ENCODE data around the gene DPP8. TPM values are rescaled to one million over a fixed set of nuclear protein-coding genes. Genes with fewer than 3 reads are reported as not detected.

DPP8 gene
- total RNA-seq, 4 donors from 2014 or later = 33.6 to 48.6 (median 40.0) TPM

- intact Hi-C loops (cut with DNase I) = no loop called here
- TF ChIP-seq CTCF (IDR thresholded peaks at IDR 0.05) (no peak), POLR2A (IDR thresholded peaks at IDR 0.05; ENCODE audit: low read depth) (no peak), POLR2AphosphoS5 (IDR thresholded peaks at IDR 0.05) (no peak), EP300 (IDR thresholded peaks at IDR 0.05) (no peak)
- DNase-seq (ENCODE audit: extremely low spot score) = no peak
- no peak overlapping the region for H3K4me3 ChIP-seq
- H3K27me3 ChIP-seq = no peaks in the 10 kb centered on the region
- H3K36me3 ChIP-seq = peaks cover 51 to 94% (median 75%) of the 10 kb centered on the region in 4 donors
- H3K4me1 ChIP-seq = no peaks in the 10 kb centered on the region
- H3K9me3 ChIP-seq = no peaks in the 10 kb centered on the region
- no peak overlapping the region for H3K27ac ChIP-seq (replicated peaks in 1 of 4)
These were observed 66.9 kb downstream of the DPP8 start for GRCh38 chr15:65450556-65450955.

GRCh38 chr15:65447145-65447544 lies 70.3 kb downstream of the DPP8 start:
- Histone ChIP-seq H3K27me3 (no peaks in the 10 kb centered on the region), H3K27ac (replicated peaks in 1 of 4) (no peak overlapping the region), H3K9me3 (no peaks in the 10 kb centered on the region), H3K4me1 (no peaks in the 10 kb centered on the region), H3K4me3 (no peak overlapping the region), H3K36me3 (peaks cover 28 to 77% (median 51%) of the 10 kb centered on the region in 4 donors)
- TF ChIP-seq POLR2A (IDR thresholded peaks at IDR 0.05; ENCODE audit: low read depth) (no peak), EP300 (IDR thresholded peaks at IDR 0.05) (no peak)
- DNase-seq (ENCODE audit: extremely low spot score) = no peak
- intact Hi-C loops (cut with DNase I) = no loop called here
- WGBS = 92% methylated on average over 2 of the region's 2 CpGs

- no peak overlapping the region for H3K27ac ChIP-seq (replicated peaks in 1 of 4)
- WGBS = 80% methylated on average over 11 of the region's 11 CpGs
- H3K9me3 ChIP-seq = no peaks in the 10 kb centered on the region
- H3K36me3 ChIP-seq = no peaks in the 10 kb centered on the region
- no peaks in the 10 kb centered on the region for H3K27me3 ChIP-seq
- TF ChIP-seq POLR2A (IDR thresholded peaks at IDR 0.05; ENCODE audit: low read depth) (no peak), EP300 (IDR thresholded peaks at IDR 0.05) (no peak), POLR2AphosphoS5 (IDR thresholded peaks at IDR 0.05) (no peak), CTCF (IDR thresholded peaks at IDR 0.05) (no peak)
- no peak for DNase-seq (ENCODE audit: extremely low spot score)
- no peaks in the 10 kb centered on the region for H3K4me1 ChIP-seq
- intact Hi-C loops (cut with DNase I) = no loop called here
- H3K4me3 ChIP-seq = no peak overlapping the region
These were observed 83.3 kb downstream of the DPP8 start for GRCh38 chr15:65434201-65434600.

- no peaks in the 10 kb centered on the region for H3K9me3 ChIP-seq
- H3K27ac ChIP-seq (replicated peaks in 1 of 4) = no peak overlapping the region
- no peak for DNase-seq (ENCODE audit: extremely low spot score)
- no peaks in the 10 kb centered on the region for H3K27me3 ChIP-seq
- no peaks in the 10 kb centered on the region for H3K4me1 ChIP-seq
- intact Hi-C loops (cut with DNase I) = no loop called here
- H3K4me3 ChIP-seq = no peak overlapping the region
- no peaks in the 10 kb centered on the region for H3K36me3 ChIP-seq
- TF ChIP-seq CTCF (IDR thresholded peaks at IDR 0.05) (no peak), EP300 (IDR thresholded peaks at IDR 0.05) (no peak)
These were observed 85.8 kb downstream of the DPP8 start for GRCh38 chr15:65431731-65432130.

- no peak overlapping the region for H3K27ac ChIP-seq (replicated peaks in 1 of 4)
- H3K27me3 ChIP-seq = peaks cover 0 to 9% (median 0%) of the 10 kb centered on the region in 4 donors
- WGBS = 79% methylated on average over 2 of the region's 2 CpGs
- H3K9me3 ChIP-seq = no peaks in the 10 kb centered on the region
- intact Hi-C loops (cut with DNase I) = no loop called here
- H3K36me3 ChIP-seq = no peaks in the 10 kb centered on the region
- TF ChIP-seq CTCF (IDR thresholded peaks at IDR 0.05) (no peak), POLR2A (IDR thresholded peaks at IDR 0.05; ENCODE audit: low read depth) (no peak), EP300 (IDR thresholded peaks at IDR 0.05) (no peak), POLR2AphosphoS5 (IDR thresholded peaks at IDR 0.05) (no peak)
- DNase-seq (ENCODE audit: extremely low spot score) = no peak
- H3K4me1 ChIP-seq = peaks cover 10 to 17% (median 17%) of the 10 kb centered on the region in 4 donors
- H3K4me3 ChIP-seq = no peak overlapping the region
These were observed 91.2 kb downstream of the DPP8 start for GRCh38 chr15:65426216-65426853.

Data from esophagus muscularis mucosa (tissue), 4 donors.